GM19035 (cell line): Measurements from ENCODE around the gene USP36.
"Not testable (repeated sequence)": the region's sequence is repeated elsewhere in the genome, so short reads cannot be mapped to it uniquely, and the experiment has no call there.

ENCODE experiments used
- ATAC-seq: cut with Tn5 transposase; IDR thresholded peaks from one replicate; pipeline ENCODE4 v1.9.1; 2021; ENCODE audit not compliant: unreplicated experiment

The USP36 gene

GRCh38 chr17:78872486-78872885 is 31.9 kb upstream of the USP36 start:
- ATAC-seq = no peak

DNA sequence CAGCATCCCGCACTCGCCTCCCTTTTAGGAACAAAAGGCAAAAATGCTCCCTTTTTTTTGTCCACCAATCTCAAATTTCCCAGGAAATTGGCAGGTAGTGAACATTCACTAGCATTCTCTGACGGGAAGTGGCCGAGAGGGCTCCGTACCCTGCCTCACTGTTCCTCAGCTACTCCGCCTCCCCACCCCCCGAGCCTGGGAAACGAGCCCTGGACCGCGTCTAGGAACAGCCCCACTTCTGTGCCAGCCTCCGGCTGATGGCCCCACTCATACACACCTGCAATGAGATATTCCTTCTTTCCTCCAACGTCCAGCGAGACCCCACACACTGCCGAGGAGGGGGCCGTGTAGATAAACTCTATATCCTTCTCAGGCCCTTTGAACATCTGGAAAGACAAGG is 30.0 kb upstream of the USP36 start:
- ATAC-seq = no peak

GRCh38 chr17:78868391-78868790 is 27.8 kb upstream of the USP36 start:
- ATAC-seq = no peak

DNA sequence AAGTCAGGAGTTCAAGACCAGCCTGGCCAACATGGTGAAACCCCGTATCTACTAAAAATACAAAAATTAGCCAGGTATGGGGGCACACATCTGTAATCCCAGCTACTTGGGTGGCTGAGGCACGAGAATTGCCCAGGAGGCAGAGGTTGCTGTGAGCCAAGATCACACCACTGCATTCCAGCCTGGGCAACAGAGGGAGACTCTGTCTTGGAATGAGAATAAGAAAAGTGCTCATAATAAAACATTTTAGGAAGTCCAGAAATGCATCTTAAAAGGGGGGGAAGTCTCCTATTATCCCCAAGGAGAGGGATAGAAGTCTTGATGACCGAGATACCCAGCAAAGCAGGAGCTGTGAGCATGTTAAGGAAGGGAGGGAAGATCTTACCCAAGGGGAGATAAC is 26.4 kb upstream of the USP36 start:
- ATAC-seq = not testable (repeated sequence)

GRCh38 chr17:78865682-78866390 is 25.2 kb upstream of the USP36 start:
- no peak for ATAC-seq

DNA sequence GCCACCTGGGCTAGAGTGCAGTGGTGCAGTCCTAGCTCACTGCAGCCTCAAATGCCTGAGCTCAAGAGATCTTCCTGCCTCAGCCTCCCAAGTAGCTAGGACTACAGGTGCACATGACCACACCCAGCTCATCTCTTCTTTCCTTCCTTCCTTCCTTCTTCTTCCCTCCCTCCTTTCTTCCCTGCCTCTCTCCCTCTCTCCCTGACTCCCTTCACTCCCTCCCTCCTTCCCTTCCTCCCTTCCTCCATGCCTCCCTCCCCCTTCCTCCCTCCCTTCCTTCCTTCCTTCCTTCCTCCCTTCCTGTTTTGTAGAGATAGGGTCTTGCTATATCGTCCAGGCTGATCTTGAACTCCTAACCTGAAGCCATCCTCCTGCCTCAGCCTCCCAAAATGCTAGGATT is 23.5 kb upstream of the USP36 start:
- ATAC-seq = no peak

DNA sequence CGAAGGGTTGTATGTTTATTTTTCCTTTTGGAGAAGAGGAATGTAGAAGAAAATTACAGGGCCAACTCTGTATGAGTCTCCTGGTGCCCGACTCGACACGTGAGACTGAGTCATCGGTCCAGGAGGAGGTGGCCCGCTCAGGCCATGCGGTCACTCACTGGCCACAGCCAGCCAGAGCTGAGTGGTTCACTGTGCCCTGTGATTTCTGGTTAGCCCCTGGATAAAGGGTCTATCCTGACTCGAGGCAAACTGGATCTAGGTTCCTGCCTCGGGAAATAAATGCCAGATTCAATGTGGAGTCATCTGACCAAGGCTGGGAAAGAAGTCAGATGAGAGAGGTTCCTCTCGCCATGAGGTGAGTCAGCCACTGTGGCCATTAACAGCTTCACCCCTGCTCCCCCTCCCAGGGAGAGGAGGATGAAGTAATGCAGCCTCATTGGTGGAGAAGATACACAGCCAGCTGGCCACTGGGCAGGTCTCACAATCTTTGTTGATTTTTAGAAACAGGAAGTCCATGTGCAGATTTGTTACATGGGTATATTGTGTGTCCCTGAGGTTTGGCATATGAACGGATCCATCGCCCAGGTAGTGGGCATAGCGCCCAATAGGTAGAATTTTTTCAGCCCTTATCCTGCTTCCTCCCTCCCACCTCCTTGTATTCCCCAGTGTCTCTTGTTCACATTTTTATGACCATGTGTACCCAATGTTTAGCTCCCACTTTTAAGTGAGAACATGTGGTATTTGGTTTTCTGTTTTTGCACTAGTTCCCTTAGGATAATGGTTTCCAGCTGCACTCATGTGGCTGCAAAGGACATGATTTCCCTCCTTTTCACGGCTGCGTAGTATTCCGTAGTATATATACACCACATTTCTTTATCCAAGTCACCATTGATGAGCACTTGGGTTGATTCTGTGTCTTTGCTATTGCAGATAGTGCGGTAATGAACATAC is 21.7 kb upstream of the USP36 start:
- ATAC-seq = no peak

DNA sequence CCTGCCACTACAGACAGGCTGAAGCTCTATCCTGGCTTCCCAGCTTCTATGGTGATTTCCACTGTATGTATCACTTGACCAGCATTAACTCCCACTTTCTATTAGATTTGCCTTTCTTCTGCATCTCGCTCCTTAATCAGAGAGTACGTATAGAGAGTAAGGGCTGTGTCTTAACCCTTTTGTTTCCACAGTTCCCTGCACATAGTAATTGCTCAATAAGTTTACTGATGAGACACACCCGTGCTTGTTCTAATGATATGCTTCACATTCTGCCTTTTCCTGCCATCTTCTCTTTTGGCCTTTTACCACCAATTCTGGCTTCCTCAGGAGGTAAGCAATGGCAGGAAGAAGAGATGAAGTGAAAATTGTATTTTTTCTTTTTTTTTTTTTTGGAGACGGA is 20.6 kb upstream of the USP36 start:
- ATAC-seq = no peak

DNA sequence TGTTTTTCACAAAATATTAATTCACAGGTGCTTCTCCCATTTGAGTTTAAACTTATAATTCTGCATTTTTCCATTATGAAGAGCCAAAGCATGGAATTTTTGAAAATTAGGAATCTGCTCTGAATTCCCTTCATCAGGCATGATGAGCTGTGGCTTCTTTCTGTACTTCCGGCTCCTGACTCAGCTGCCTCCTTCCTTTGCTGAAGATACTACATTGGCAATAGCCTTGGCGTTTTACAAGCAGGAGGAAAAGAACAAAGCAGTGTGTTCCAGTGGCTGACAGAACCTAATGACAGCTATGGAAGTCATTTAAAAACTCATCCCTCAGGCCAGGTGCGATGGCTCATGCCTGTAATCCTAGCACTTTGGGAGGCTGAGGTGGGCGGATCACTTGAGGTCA is 18.4 kb upstream of the USP36 start:
- no peak for ATAC-seq

DNA sequence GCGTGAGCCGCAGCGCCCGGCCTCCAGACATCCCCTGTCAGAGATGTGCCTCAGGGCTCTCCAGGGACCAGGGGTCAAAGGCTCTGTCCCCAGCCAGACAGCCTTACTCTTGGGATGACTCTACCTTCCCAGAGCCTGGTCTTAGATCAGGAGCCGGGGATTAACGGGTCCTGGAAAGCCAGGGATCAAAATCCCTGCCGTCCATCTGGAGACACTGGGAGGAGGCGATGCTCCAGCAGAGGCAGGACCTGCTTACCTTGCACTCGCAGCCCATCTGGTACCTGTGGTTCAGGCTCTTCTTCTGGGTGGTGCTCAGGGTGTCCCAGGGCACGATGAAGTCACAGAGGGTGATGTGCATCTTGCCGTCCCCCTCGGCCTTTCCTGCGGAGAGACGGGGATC is 16.7 kb upstream of the USP36 start:
- no peak for ATAC-seq

DNA sequence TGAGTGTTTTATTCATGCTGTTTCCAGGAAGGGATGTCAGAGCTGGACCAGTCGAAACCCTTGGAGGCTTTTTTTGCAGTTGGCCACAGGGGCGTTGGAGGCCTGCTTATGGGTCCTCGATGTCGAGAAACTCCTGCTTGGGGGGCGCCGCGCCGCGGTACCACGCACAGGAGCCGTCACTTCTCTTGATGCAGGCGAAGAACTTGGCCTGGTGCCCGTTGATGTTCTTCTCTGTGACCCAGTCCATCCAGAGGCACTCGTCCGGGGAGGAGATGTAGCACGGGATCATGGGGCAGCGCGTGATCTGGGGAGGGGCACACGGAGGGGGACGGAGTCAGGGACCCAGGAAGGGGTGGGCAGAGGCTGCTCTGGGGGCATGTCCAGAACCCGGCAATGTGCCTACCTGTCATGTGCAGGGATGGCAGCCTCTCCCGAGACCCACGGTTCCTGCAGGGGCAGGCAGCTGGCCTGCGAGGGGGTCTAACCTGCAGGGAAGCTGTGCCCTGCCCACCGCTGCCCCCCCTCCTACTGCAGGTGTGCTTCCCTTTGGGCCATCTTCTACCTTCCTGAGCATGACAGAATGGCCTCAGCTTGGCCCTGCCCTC is 15.0 kb upstream of the USP36 start:
- ATAC-seq = no peak

DNA sequence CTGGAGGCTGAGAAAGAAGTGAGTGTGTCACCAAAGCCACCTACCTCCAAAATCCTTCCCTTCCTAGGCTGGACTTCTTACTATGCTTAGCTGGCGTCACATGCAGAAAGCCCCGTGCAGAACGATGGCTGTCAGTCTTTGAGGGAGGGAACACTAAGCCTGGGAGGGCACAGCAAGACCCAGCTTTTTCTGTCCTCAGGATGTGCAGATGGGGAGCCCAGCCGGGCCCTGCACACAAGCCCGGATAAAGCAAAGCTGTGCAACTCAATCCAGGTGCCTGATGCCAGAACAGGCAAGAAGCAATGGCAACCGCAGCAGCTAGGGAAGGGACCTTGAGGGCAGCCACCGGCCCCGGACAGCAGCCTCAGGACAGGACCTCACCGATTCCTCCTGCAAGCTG is 13.9 kb upstream of the USP36 start:
- ATAC-seq = no peak

DNA sequence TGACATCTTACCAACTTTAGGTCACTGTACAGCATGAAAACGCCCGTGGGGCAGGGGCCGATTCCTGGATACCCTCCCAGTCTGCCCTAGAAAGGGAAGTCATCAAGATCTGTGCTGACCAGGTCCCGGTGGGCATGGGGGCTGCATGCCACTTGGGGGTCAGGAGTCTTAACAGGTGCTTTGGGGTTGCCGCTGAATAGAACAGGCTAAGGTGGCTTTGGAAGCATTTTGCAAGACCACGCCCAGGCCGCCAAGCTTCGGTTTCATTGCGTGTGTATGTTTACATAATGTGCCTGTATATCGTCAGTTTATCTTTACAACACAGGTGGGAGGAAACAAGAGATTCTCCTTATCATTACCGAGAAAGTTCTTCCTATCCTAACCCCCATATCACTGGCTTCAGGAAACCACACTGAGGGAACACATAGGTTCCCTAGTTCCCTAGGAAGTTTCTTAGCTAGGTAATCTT is 13.3 kb upstream of the USP36 start:
- ATAC-seq = no peak

DNA sequence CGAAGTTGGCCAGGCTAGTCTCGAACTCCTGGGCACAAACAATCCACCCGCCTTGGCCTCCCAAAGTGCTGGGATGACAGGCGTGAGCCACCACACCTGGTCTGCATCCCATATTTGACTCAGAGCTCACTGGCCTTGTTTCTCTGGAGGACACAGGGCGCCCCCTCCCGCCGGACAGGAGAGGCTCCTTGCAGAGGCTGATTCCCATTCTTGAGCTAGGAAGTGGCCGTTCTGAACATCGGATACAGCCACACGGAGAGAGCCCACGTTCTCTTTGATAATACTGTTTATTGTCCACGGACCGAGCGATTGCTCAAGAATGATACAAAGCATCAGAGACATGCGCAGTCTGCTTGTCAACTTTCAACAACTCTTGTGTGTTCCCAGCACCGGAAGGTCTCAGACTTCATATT is 12.1 kb upstream of the USP36 start:
- ATAC-seq = no peak

DNA sequence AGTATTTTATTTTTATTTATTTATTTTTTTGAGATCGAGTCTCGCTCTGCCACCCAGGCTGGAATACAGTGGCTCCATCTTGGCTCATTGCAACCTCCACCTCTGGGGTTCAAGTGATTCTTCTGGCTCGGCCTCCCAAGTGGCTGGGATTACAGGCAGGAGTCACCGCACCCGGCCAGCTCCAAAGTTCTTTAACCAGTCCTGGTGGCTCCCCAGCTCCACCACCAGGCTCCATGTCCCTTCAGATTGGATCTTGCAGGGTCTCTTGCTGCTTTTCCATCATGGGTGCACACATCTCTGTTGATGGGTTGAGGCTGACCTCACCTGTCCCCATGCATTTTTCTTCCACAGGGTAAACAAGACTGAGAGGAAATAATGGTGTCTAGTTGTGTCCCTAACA is 8.4 kb upstream of the USP36 start:
- no peak for ATAC-seq

DNA sequence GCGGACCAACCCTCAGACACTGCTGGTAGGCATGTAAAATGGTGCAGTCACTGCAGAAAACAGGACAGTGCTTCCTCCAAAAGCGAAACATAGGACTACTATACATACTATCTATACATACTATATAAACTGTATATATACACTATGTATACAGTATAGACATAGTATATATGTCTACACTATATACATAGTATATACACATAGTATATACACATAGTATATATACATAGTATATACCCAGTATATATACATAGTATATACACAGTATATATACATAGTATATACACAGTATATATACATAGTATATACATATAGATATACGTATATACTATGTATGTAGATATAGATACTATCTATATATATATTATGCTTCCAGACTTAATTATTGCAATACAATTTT is 6.4 kb upstream of the USP36 start:
- no peak for ATAC-seq

GRCh38 chr17:78844301-78845005 is 3.8 kb upstream of the USP36 start:
- ATAC-seq = no peak

DNA sequence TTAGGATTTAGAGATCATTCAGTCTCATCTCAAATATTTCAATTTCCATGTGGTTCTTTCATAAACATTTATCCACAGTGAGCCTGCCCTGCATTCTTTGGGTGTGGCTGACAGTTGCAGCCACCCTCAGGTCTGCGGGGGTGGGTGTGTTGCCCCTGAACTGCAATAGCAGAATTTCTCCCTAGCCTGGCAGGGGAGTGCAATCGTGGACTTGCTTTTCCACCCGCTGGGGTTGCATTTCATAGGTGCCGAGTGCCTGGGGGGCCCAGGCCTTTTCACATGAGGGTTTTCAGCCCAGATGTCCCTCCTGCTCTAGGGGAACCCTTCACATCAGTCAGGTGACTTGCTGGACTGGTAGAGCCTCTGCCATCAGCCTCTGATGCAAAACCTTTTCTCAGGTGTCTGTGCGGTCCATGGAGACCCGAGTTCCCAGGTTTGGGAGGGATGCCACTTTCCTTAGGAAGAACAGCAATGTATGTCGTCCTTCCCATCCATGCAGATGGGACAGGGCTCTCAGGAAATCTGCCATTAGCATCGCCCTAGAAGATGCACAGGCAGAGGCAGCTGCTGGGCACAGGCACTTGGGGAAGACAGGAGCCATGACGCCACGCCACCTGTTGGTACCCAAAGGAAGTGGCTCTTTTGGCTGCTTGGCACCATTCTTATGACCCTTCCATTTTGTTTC is 2.4 kb upstream of the USP36 start:
- ATAC-seq = no peak

GRCh38 chr17:78840530-78840779 is 159 bp downstream of the USP36 start:
- ATAC-seq = no peak

GRCh38 chr17:78839762-78840529 is 668 bp downstream of the USP36 start:
- peak; percentile 21 for ATAC-seq
